ENCODE data around the gene CHST8. TPM values are rescaled to one million over a fixed set of nuclear protein-coding genes. Genes with fewer than 3 reads are reported as not detected.

CHST8 gene
- total RNA-seq, 6 experiments from 2014 or later, result not detected

- no peaks in the 10 kb centered on the region for H3K36me3 Mint-ChIP-seq (ENCODE audit: low read depth)
- no peaks in the 10 kb centered on the region for H3K4me1 Mint-ChIP-seq (ENCODE audit: low read depth)
- H3K27me3 Mint-ChIP-seq (ENCODE audit: insufficient read depth), result peaks cover 3% of the 10 kb centered on the region; the same call in 1 of the 2 replicates
- DNase-seq, result no peak
- TF ChIP-seq CTCF (IDR thresholded peaks at IDR 0.05), result no peak
- peaks cover 27% of the 10 kb centered on the region for H3K9me3 Mint-ChIP-seq
- no peak overlapping the region for H3K4me3 Mint-ChIP-seq
- no peak overlapping the region for H3K27ac Mint-ChIP-seq
Measured at GRCh38 chr19:33580645-33581037, 41.1 kb upstream of the CHST8 start.

- TF ChIP-seq CTCF (IDR thresholded peaks at IDR 0.05), result no peak
- Mint-ChIP-seq H3K36me3 (ENCODE audit: low read depth) (no peaks in the 10 kb centered on the region), H3K27me3 (ENCODE audit: insufficient read depth) (peaks cover 3% of the 10 kb centered on the region; the same call in 1 of the 2 replicates), H3K9me3 (peaks cover 41% of the 10 kb centered on the region), H3K4me1 (ENCODE audit: low read depth) (no peaks in the 10 kb centered on the region), H3K4me3 (no peak overlapping the region), H3K27ac (no peak overlapping the region)
- DNase-seq, result no peak
Measured at GRCh38 chr19:33582914-33583313, 38.8 kb upstream of the CHST8 start.

GRCh38 chr19:33587150-33587549 is 34.6 kb upstream of the CHST8 start:
- Mint-ChIP-seq H3K9me3 (peaks cover 34% of the 10 kb centered on the region), H3K27me3 (ENCODE audit: insufficient read depth) (peaks cover 3% of the 10 kb centered on the region; the same call in 1 of the 2 replicates), H3K4me1 (ENCODE audit: low read depth) (no peaks in the 10 kb centered on the region), H3K27ac (no peak overlapping the region), H3K36me3 (ENCODE audit: low read depth) (no peaks in the 10 kb centered on the region), H3K4me3 (no peak overlapping the region)
- no peak for TF ChIP-seq CTCF (IDR thresholded peaks at IDR 0.05)
- no peak for DNase-seq

- Mint-ChIP-seq H3K36me3 (ENCODE audit: low read depth) (no peaks in the 10 kb centered on the region), H3K4me1 (ENCODE audit: low read depth) (no peaks in the 10 kb centered on the region), H3K9me3 (peaks cover 25% of the 10 kb centered on the region), H3K4me3 (no peak overlapping the region), H3K27ac (no peak overlapping the region), H3K27me3 (ENCODE audit: insufficient read depth) (peaks cover 3% of the 10 kb centered on the region; the same call in 1 of the 2 replicates)
- TF ChIP-seq CTCF (IDR thresholded peaks at IDR 0.05), result no peak
- DNase-seq, result no peak
Measured at GRCh38 chr19:33590224-33590623, 31.5 kb upstream of the CHST8 start.

- Mint-ChIP-seq H3K4me3 (no peak overlapping the region), H3K4me1 (ENCODE audit: low read depth) (no peaks in the 10 kb centered on the region), H3K27ac (no peak overlapping the region), H3K36me3 (ENCODE audit: low read depth) (no peaks in the 10 kb centered on the region), H3K27me3 (ENCODE audit: insufficient read depth) (no peaks in the 10 kb centered on the region; the same call in 1 of the 2 replicates), H3K9me3 (peaks cover 16% of the 10 kb centered on the region)
- no peak for DNase-seq
- no peak for TF ChIP-seq CTCF (IDR thresholded peaks at IDR 0.05)
Measured at GRCh38 chr19:33595783-33596182, 26.0 kb upstream of the CHST8 start.

- H3K4me1 Mint-ChIP-seq (ENCODE audit: low read depth), result no peaks in the 10 kb centered on the region
- no peak for TF ChIP-seq CTCF (IDR thresholded peaks at IDR 0.05)
- peaks cover 50% of the 10 kb centered on the region for H3K9me3 Mint-ChIP-seq
- no peaks in the 10 kb centered on the region; the same call in 1 of the 2 replicates for H3K36me3 Mint-ChIP-seq (ENCODE audit: low read depth)
- no peak for DNase-seq
- no peak overlapping the region for H3K27ac Mint-ChIP-seq
- H3K27me3 Mint-ChIP-seq (ENCODE audit: insufficient read depth), result peaks cover 2% of the 10 kb centered on the region; the same call in 1 of the 2 replicates
- no peak overlapping the region for H3K4me3 Mint-ChIP-seq
Measured at GRCh38 chr19:33601583-33601982, 20.2 kb upstream of the CHST8 start.
